Peyer's patch (tissue), 4 donors: ENCODE measurements around the gene PTPRK. TPM values are rescaled to one million over a fixed set of nuclear protein-coding genes. Genes with fewer than 3 reads are reported as not detected.

Experiments
- DNase-seq, 3 donors: peaks; one replicate each; pipeline ENCODE4 v3.0.0-alpha.2; 2017 to 2019
- H3K27ac ChIP-seq, 4 donors: fragments of 200-600 bp; sonication (generic); one replicate each; pipeline ENCODE4 v1.5.1; 2016 to 2019
- H3K27me3 ChIP-seq, 2 donors: fragments of 200-600 bp; sonication (generic); one replicate each; pipeline ENCODE4 v1.5.1; 2019
- H3K36me3 ChIP-seq, 3 donors: fragments of 200-600 bp; sonication (generic); one replicate each; pipeline ENCODE4 v1.5.1; 2016 to 2019
- H3K4me1 ChIP-seq, 4 donors: fragments of 200-600 bp; sonication (generic); one replicate each; pipeline ENCODE4 v1.5.1; 2016 to 2019
- H3K4me3 ChIP-seq, 4 donors: fragments of 200-600 bp; sonication (generic); 1 replicate in 3 of 4; 2 replicates in 1 of 4; pipeline ENCODE4 v1.5.1; 2016 to 2019; ENCODE audit warnings: mild to moderate bottlenecking in 1 of 4
- H3K9me3 ChIP-seq, 4 donors: fragments of 200-600 bp; sonication (generic); one replicate each; pipeline ENCODE4 v1.5.1; 2016 to 2019; ENCODE audit warnings: mild to moderate bottlenecking in 1 of 4
- CTCF ChIP-seq, 6 experiments: fragments of 450-650 bp in 4 of 6; fragments of 200-600 bp in 2 of 6; sonication (generic) in 1 of 6; IDR thresholded peaks; one replicate each; pipeline ENCODE4 v1.5.1; 2017 to 2019; ENCODE audit warnings: antibody characterized with exemption in 6 of 6, mild to moderate bottlenecking in 3 of 6, moderate library complexity in 1 of 6
- POLR2A ChIP-seq, 2 donors: fragments of 450-650 bp; IDR thresholded peaks; one replicate each; pipeline ENCODE4 v1.5.1; 2017; ENCODE audit warnings: antibody characterized with exemption in 2 of 2, mild to moderate bottlenecking in 2 of 2, moderate library complexity in 2 of 2
- total RNA-seq, 4 donors: library from RNA; depleted of rRNA; stranded (reverse); fragments of >200 nt; gene quantifications; one replicate each; pipeline ENCODE4 v1.1.0, GENCODE V29; 2016

Gene PTPRK
- total RNA-seq, 4 donors from 2014 or later = 109 to 192 (median 153) TPM

GRCh38 chr6:128018821-128019220, 501.6 kb downstream of the PTPRK start:
- H3K36me3 ChIP-seq = no peaks in the 10 kb centered on the region
- TF ChIP-seq POLR2A (IDR thresholded peaks at IDR 0.05) (no peak), CTCF (IDR thresholded peaks at IDR 0.05) (no peak)
- H3K27me3 ChIP-seq = no peaks in the 10 kb centered on the region
- H3K4me3 ChIP-seq = no peak overlapping the region
- DNase-seq = no peak
- no peaks in the 10 kb centered on the region for H3K4me1 ChIP-seq
- no peak overlapping the region for H3K27ac ChIP-seq
- no peaks in the 10 kb centered on the region for H3K9me3 ChIP-seq

GRCh38 chr6:128017288-128017687, 503.1 kb downstream of the PTPRK start:
- no peaks in the 10 kb centered on the region for H3K27me3 ChIP-seq
- no peak for DNase-seq
- no peaks in the 10 kb centered on the region for H3K4me1 ChIP-seq
- H3K4me3 ChIP-seq = no peak overlapping the region
- H3K36me3 ChIP-seq = no peaks in the 10 kb centered on the region
- TF ChIP-seq CTCF (IDR thresholded peaks at IDR 0.05) = no peak
- TF ChIP-seq POLR2A (IDR thresholded peaks at IDR 0.05) = no peak
- H3K27ac ChIP-seq = no peak overlapping the region
- no peaks in the 10 kb centered on the region for H3K9me3 ChIP-seq

GRCh38 chr6:128007658-128008057, 512.7 kb downstream of the PTPRK start:
- H3K4me3 ChIP-seq = no peak overlapping the region
- H3K27me3 ChIP-seq = no peaks in the 10 kb centered on the region
- no peaks in the 10 kb centered on the region for H3K9me3 ChIP-seq
- H3K36me3 ChIP-seq = peaks cover 0 to 12% (median 0%) of the 10 kb centered on the region in 3 donors
- H3K4me1 ChIP-seq = no peaks in the 10 kb centered on the region
- DNase-seq = no peak
- no peak for TF ChIP-seq CTCF (IDR thresholded peaks at IDR 0.05)
- no peak overlapping the region for H3K27ac ChIP-seq

- DNase-seq = no peak
- TF ChIP-seq POLR2A (IDR thresholded peaks at IDR 0.05) = no peak
- no peak for TF ChIP-seq CTCF (IDR thresholded peaks at IDR 0.05)
- H3K4me1 ChIP-seq = no peaks in the 10 kb centered on the region
- no peaks in the 10 kb centered on the region for H3K27me3 ChIP-seq
- no peak overlapping the region for H3K27ac ChIP-seq
- no peaks in the 10 kb centered on the region for H3K9me3 ChIP-seq
- no peak overlapping the region for H3K4me3 ChIP-seq
- H3K36me3 ChIP-seq = peaks cover 0 to 12% (median 0%) of the 10 kb centered on the region in 3 donors
Measured at GRCh38 chr6:128005009-128005408, 515.4 kb downstream of the PTPRK start.

GRCh38 chr6:128000363-128000762, 520.0 kb downstream of the PTPRK start:
- Histone ChIP-seq H3K4me1 (no peaks in the 10 kb centered on the region), H3K27me3 (no peaks in the 10 kb centered on the region), H3K4me3 (no peak overlapping the region), H3K27ac (no peak overlapping the region), H3K9me3 (no peaks in the 10 kb centered on the region), H3K36me3 (peaks cover 0 to 22% (median 0%) of the 10 kb centered on the region in 3 donors)
- no peak for TF ChIP-seq POLR2A (IDR thresholded peaks at IDR 0.05)
- no peak for TF ChIP-seq CTCF (IDR thresholded peaks at IDR 0.05)
- no peak for DNase-seq

- TF ChIP-seq CTCF (IDR thresholded peaks at IDR 0.05) (no peak), POLR2A (IDR thresholded peaks at IDR 0.05) (no peak)
- no peaks in the 10 kb centered on the region for H3K4me1 ChIP-seq
- no peak overlapping the region for H3K27ac ChIP-seq
- H3K36me3 ChIP-seq = peaks cover 0 to 10% (median 0%) of the 10 kb centered on the region in 3 donors
- H3K27me3 ChIP-seq = no peaks in the 10 kb centered on the region
- DNase-seq = no peak
- no peak overlapping the region for H3K4me3 ChIP-seq
- H3K9me3 ChIP-seq = no peaks in the 10 kb centered on the region
Measured at GRCh38 chr6:127998985-127999384, 521.4 kb downstream of the PTPRK start.
